Mesendoderm (in vitro differentiated cells): Measurements from ENCODE around the gene ZEB2.

ENCODE experiments used
- DNase-seq: peaks from one replicate; pipeline ENCODE4 v3.0.0; 2013
- H2AK5ac ChIP-seq: 2 replicates; pipeline ENCODE4 v1.6.1; 2013; ENCODE audit warnings: low read length, inconsistent platforms
- H2BK120ac ChIP-seq: 2 replicates; pipeline ENCODE4 v1.6.1; 2013; ENCODE audit warnings: low read depth, mild to moderate bottlenecking, low read length, moderate library complexity, mixed read lengths
- H2BK15ac ChIP-seq: replicated peaks from 2 replicates; pipeline ENCODE4 v1.6.1; 2013; ENCODE audit warnings: low read depth, mild to moderate bottlenecking, moderate library complexity
- H2BK5ac ChIP-seq: 2 replicates; pipeline ENCODE4 v1.6.1; 2013; ENCODE audit warnings: low read length, inconsistent platforms
- H3K18ac ChIP-seq: 2 replicates; pipeline ENCODE4 v1.6.1; 2013; ENCODE audit warnings: mild to moderate bottlenecking, low read length, mixed read lengths
- H3K23ac ChIP-seq: one replicate; pipeline ENCODE4 v1.6.1; 2013; ENCODE audit warnings: low read length
- H3K27ac ChIP-seq: 2 replicates; pipeline ENCODE4 v1.5.1; 2013; ENCODE audit warnings: low read depth, mild to moderate bottlenecking, inconsistent platforms, low read length, moderate library complexity
- H3K27me3 ChIP-seq: 2 replicates; pipeline ENCODE4 v1.6.1; 2013; ENCODE audit warnings: low read length, control low read depth, mild to moderate bottlenecking, inconsistent platforms; ENCODE audit not compliant: insufficient read depth, poor library complexity
- H3K36me3 ChIP-seq: 2 replicates; pipeline ENCODE4 v1.6.1; 2013; ENCODE audit warnings: low read length, inconsistent platforms; ENCODE audit not compliant: control insufficient read depth, insufficient read depth
- H3K4ac ChIP-seq: one replicate; pipeline ENCODE4 v1.6.1; 2013; ENCODE audit warnings: low read depth, mild to moderate bottlenecking, low read length, moderate library complexity
- H3K4me1 ChIP-seq: 2 replicates; pipeline ENCODE4 v1.6.1; 2013; ENCODE audit warnings: low read depth, low read length, inconsistent platforms; ENCODE audit not compliant: control insufficient read depth
- H3K4me2 ChIP-seq: 2 replicates; pipeline ENCODE4 v1.6.1; 2013; ENCODE audit warnings: low read length
- H3K4me3 ChIP-seq: 2 replicates; pipeline ENCODE4 v1.5.1; 2013; ENCODE audit warnings: mild to moderate bottlenecking, low read length
- H3K56ac ChIP-seq: one replicate; pipeline ENCODE4 v1.6.1; 2013; ENCODE audit warnings: low read length
- H3K79me1 ChIP-seq: 2 replicates; pipeline ENCODE4 v1.6.1; 2013; ENCODE audit warnings: low read length, inconsistent platforms
- H3K79me2 ChIP-seq: 2 replicates; pipeline ENCODE4 v1.6.1; 2013; ENCODE audit warnings: mild to moderate bottlenecking, low read length; ENCODE audit not compliant: control insufficient read depth, insufficient read depth
- H3K9ac ChIP-seq: 2 replicates; pipeline ENCODE4 v1.6.1; 2013; ENCODE audit warnings: low read length, inconsistent platforms
- H4K5ac ChIP-seq: one replicate; pipeline ENCODE4 v1.6.1; 2013; ENCODE audit warnings: low read length
- H4K8ac ChIP-seq: one replicate; pipeline ENCODE4 v1.6.1; 2013; ENCODE audit warnings: low read depth, mild to moderate bottlenecking, control low read depth, low read length, moderate library complexity
- WGBS: extraction: QIAGEN DNeasy Blood & Tissue Kit; methylation state at CpG from one replicate; pipeline ENCODE4 v1.1.7; 2013; ENCODE audit warnings: low lambda C conversion rate, missing lambda C conversion rate; ENCODE audit not compliant: insufficient coverage; ENCODE audit errors: extremely low coverage; 5-methylcytosine and 5-hydroxymethylcytosine counted together

The ZEB2 gene

DNA sequence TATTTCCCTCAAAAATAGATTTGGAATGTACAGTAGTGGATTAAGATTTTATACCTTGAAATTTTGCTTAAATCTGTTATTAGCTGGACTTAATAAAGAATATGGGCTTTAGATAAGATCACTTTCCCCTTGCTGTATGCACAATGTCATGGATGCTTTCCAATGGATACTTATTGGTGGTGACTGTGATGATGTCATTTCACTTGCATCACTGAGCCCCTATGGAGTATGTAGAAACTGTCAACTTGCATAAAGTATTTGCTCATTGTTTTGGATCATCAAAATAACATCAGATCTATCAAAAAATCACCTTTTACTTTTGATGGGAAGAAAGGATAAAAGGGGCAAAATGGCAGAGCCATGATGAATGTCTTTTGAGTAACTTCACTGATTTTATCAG is 112.7 kb downstream of the ZEB2 start:
- Histone ChIP-seq H2AK5ac (no peak overlapping the region), H3K27me3 (no peaks in the 10 kb centered on the region), H2BK15ac (no peak overlapping the region), H2BK120ac (no peak overlapping the region), H3K4me2 (no peak overlapping the region), H3K4me3 (no peak overlapping the region), H3K9ac (no peak overlapping the region), H3K79me1 (no peaks in the 10 kb centered on the region), H3K56ac (no peak overlapping the region), H3K4ac (no peak overlapping the region), H3K36me3 (no peaks in the 10 kb centered on the region), H3K4me1 (no peaks in the 10 kb centered on the region), H3K23ac (no peak overlapping the region), H3K18ac (no peak overlapping the region), H3K27ac (no peak overlapping the region), H3K79me2 (no peaks in the 10 kb centered on the region), H2BK5ac (no peak overlapping the region), H4K8ac (no peak overlapping the region), H4K5ac (no peak overlapping the region)
- DNase-seq: no peak

- Histone ChIP-seq H4K5ac (no peak overlapping the region), H3K4me2 (no peak overlapping the region), H2BK120ac (no peak overlapping the region), H3K56ac (no peak overlapping the region), H3K79me2 (no peaks in the 10 kb centered on the region), H4K8ac (no peak overlapping the region), H3K27me3 (no peaks in the 10 kb centered on the region), H3K23ac (no peak overlapping the region), H3K9ac (no peak overlapping the region), H3K4ac (no peak overlapping the region), H3K36me3 (no peaks in the 10 kb centered on the region), H2BK15ac (no peak overlapping the region), H3K4me3 (no peak overlapping the region), H2BK5ac (no peak overlapping the region), H3K18ac (no peak overlapping the region), H2AK5ac (no peak overlapping the region), H3K27ac (no peak overlapping the region), H3K79me1 (no peaks in the 10 kb centered on the region), H3K4me1 (no peaks in the 10 kb centered on the region)
- no peak for DNase-seq
- no CpG with 5 or more reads among the region's 5 CpGs for WGBS
These were observed 113.7 kb downstream of the ZEB2 start for GRCh38 chr2:144405982-144406788.

DNA sequence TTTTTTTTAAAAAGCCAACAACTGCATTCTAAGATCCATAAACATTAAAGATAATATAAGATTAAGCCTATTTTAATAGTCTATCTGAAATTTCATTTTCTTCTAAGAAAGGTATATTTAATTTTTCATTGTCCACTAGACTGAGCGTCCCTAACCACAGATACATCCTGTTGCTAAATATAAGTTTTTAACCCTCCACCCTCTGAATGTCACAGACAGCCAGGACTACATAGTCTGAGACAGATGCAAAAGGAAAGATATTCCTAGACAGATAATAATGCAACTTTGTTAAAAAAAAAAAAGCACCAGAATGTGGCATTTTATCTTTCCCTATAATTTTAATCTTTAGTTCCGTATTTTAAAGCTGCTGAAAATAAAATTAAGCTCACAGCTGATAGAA is 114.6 kb downstream of the ZEB2 start:
- Histone ChIP-seq H3K4me2 (no peak overlapping the region), H3K4ac (no peak overlapping the region), H3K27ac (no peak overlapping the region), H3K79me2 (no peaks in the 10 kb centered on the region), H3K4me1 (no peaks in the 10 kb centered on the region), H3K23ac (no peak overlapping the region), H4K8ac (no peak overlapping the region), H2BK5ac (no peak overlapping the region), H3K79me1 (no peaks in the 10 kb centered on the region), H3K27me3 (no peaks in the 10 kb centered on the region), H3K9ac (no peak overlapping the region), H3K36me3 (no peaks in the 10 kb centered on the region), H2BK120ac (no peak overlapping the region), H3K18ac (no peak overlapping the region), H3K4me3 (no peak overlapping the region), H4K5ac (no peak overlapping the region), H2BK15ac (no peak overlapping the region), H2AK5ac (no peak overlapping the region), H3K56ac (no peak overlapping the region)
- no CpG with 5 or more reads among the region's 2 CpGs for WGBS
- DNase-seq: no peak

DNA sequence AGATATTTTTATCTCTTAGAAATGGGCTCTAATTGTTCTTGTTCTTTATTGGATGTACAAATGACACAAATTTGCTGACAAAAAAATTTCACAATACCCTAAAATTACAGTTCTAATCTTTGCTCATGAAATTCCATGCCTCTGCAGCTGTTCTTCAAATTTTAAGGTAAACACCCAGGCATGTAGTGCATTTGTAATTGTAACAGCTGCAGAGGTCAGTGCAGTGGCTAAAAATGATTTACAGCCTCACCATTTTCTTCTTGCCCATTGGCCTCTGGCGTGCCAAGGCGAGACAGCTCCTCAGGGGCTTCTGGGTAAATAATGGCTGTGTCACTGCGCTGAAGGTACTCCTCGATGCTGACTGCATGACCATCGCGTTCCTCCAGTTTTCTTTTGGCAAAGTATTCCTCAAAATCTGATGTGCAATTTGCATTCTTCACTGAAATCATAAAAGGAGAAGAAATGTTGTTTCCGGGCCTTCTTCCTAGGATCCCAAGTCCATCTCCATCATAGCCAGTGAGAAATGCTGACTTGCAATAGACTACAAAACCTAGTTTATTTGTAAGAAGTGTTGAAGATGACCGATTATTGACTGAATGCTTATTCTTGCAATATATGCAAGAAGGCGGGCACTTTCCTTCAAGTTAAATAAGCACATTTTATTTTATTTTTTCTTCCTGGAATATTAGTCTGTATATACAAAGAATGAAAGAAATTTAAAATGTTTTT is 115.2 kb downstream of the ZEB2 start:
- WGBS: no CpG with 5 or more reads among the region's 9 CpGs
- Histone ChIP-seq H3K27me3 (no peaks in the 10 kb centered on the region), H3K79me2 (no peaks in the 10 kb centered on the region), H3K23ac (no peak overlapping the region), H2BK15ac (no peak overlapping the region), H2BK120ac (no peak overlapping the region), H3K4ac (no peak overlapping the region), H4K8ac (no peak overlapping the region), H2AK5ac (no peak overlapping the region), H3K9ac (no peak overlapping the region), H3K27ac (no peak overlapping the region), H2BK5ac (no peak overlapping the region), H4K5ac (no peak overlapping the region), H3K4me1 (no peaks in the 10 kb centered on the region), H3K56ac (no peak overlapping the region), H3K36me3 (no peaks in the 10 kb centered on the region), H3K79me1 (no peaks in the 10 kb centered on the region), H3K4me3 (no peak overlapping the region), H3K18ac (no peak overlapping the region), H3K4me2 (no peak overlapping the region)
- DNase-seq: no peak

DNA sequence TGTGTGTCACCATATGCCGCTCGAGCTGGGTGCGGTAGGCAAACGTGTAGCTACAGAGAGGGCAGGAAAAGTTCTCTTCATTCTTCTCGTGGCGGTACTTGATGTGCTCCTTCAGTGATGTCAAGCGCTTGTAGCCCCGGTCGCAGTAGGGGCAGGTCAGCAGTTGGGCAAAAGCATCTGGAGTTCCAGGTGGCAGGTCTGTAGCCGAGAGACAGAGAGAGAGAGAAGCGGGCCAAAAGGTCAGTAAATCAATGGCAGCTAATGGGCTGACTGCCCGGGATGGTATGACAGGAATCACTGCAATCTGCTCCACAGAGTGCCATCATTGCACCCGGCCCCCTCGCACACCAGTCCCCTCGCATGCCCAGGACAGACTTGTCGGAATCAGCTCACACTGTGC is 116.0 kb downstream of the ZEB2 start:
- H3K56ac ChIP-seq: no peak overlapping the region
- no peak overlapping the region for H3K23ac ChIP-seq
- no peak overlapping the region for H3K4me3 ChIP-seq
- H3K18ac ChIP-seq: no peak overlapping the region
- H3K9ac ChIP-seq: no peak overlapping the region
- H2AK5ac ChIP-seq: no peak overlapping the region
- H2BK15ac ChIP-seq: no peak overlapping the region
- no peaks in the 10 kb centered on the region for H3K79me2 ChIP-seq
- no peak overlapping the region for H4K8ac ChIP-seq
- H3K4me2 ChIP-seq: no peak overlapping the region
- H3K4me1 ChIP-seq: no peaks in the 10 kb centered on the region
- H3K4ac ChIP-seq: no peak overlapping the region
- no peak overlapping the region for H2BK5ac ChIP-seq
- H3K27ac ChIP-seq: no peak overlapping the region
- H3K36me3 ChIP-seq: no peaks in the 10 kb centered on the region
- no peaks in the 10 kb centered on the region for H3K79me1 ChIP-seq
- WGBS: no CpG with 5 or more reads among the region's 16 CpGs
- no peak overlapping the region for H4K5ac ChIP-seq
- DNase-seq: no peak
- H3K27me3 ChIP-seq: no peaks in the 10 kb centered on the region
- H2BK120ac ChIP-seq: no peak overlapping the region
